ENCODE data around the gene PHACTR2.

- TF ChIP-seq POLR2A (IDR thresholded peaks at IDR 0.05) (no peak), CTCF (IDR thresholded peaks at IDR 0.05) (no peak)
Observed at GRCh38 chr6:143675382-143675900, 2.3 kb upstream of the PHACTR2 start.
